ENCODE results near the gene ZIK1. TPM values are rescaled to one million over a fixed set of nuclear protein-coding genes. Genes with fewer than 3 reads are reported as not detected.

Gene ZIK1
- 6.9 and 7.8 TPM in 2 replicates for total RNA-seq (2014; rRNA removed; shearing (Covaris generic))

GRCh38 chr19:57583521-57584416, at the start of gene ZIK1:
Gene ZIK1 (plus strand): TSS chr19:57584145. CDS start chr19:57584357, 212 bp downstream.
- peak; percentile 87 for DNase-seq (ENCODE audit: low spot score)

GRCh38 chr19:57537953-57538547, 45.9 kb upstream of the ZIK1 start:
- DNase-seq (ENCODE audit: low spot score), result no peak

DNA sequence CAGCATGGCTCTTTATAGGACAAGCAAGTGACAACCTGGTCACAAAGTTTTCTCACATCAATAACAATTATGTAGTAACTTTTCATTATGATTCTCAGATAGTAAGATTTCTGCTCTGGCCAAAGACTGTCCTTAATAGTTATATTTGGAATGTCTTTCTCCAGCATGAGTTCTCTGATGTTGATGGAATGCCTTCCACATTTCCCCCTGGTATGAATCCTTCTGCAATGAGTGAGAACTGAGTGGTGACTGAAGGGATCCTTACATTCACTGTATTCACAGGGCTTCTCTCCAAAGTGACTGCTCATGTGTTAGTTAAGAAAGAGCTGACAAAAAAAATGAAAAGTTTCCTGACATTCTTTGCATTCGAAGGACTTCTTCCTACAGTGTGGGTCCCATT, 37.4 kb upstream of the ZIK1 start:
- no peak for DNase-seq (ENCODE audit: low spot score)

- DNase-seq (ENCODE audit: low spot score), result no peak
Observed at GRCh38 chr19:57552432-57552831, 31.5 kb upstream of the ZIK1 start.

GRCh38 chr19:57557659-57558058, 26.3 kb upstream of the ZIK1 start:
- no peak for DNase-seq (ENCODE audit: low spot score)

DNA sequence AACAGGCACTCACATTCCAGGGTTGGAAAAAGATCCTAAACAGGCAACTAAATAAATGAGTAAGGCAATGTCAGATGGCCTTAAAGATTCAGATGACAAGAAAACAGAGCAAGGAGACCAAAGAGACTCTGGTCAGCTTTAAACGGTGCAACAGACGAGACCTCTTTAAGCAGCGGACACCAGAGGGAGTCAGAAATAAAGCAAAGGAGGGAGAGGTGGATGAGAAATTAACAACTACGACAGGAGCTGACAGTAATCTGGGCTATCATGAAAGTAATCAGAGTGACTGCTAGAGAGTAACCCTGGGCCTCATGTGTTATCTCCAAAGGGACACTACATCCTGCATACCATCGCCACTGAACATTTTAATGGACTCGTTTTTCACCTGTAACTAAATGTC, 25.4 kb upstream of the ZIK1 start:
- DNase-seq (ENCODE audit: low spot score), result no peak

DNA sequence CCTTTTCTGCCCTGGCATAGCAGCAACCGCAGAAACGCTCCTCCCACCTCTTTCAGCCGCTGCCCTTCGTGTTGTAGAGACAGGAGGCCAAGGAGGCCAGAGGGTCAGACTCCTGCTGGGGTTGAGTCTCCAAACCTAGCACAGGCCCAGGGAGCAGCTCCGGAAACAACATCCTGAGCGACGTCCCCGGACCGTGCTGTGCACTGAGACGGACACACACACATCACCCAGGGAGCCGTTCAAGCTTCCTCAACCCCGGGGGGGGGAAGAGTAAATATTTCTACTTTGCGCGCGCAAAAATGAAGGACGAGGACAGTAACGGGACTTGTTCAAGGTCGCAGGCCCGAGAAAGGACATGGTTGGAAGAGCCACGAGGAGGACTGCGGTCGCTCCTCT, 24.9 kb upstream of the ZIK1 start:
- no peak for DNase-seq (ENCODE audit: low spot score)

GRCh38 chr19:57559404-57560025, 24.4 kb upstream of the ZIK1 start, which contains the start of gene ZNF550:
Gene ZNF550 (minus strand): TSS chr19:57559863. CDS start chr19:57559682, 181 bp downstream.
- peak; percentile 85 for DNase-seq (ENCODE audit: low spot score)

DNA sequence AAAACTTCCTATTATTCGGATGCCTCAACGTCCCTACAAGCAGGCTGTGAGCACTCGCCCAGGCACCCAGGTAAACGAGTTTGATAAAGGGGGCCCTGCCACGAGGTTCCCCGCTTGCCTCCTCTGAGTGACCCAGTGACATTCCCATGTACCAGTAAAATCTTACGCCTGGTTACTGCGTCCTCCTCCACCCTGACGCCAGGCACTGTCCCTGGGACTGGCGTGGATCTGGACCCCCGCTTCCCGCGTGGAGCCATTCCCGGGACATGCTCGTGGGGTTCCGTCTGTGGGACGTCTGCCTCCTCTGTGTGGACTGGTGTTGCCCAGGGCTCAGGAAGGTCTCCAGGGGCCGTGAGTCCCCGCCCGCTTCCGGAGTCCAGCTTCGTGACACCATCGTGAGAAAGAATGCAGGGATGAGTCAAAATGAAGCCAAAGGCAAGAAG, 23.9 kb upstream of the ZIK1 start:
- DNase-seq (ENCODE audit: low spot score), result no peak

- DNase-seq (ENCODE audit: low spot score), result no peak
Observed at GRCh38 chr19:57563547-57563946, 20.4 kb upstream of the ZIK1 start.

- DNase-seq (ENCODE audit: low spot score), result peak; percentile 36
Observed at GRCh38 chr19:57566396-57567265, 17.3 kb upstream of the ZIK1 start.

GRCh38 chr19:57570707-57571106, 13.2 kb upstream of the ZIK1 start:
- DNase-seq (ENCODE audit: low spot score), result no peak

DNA sequence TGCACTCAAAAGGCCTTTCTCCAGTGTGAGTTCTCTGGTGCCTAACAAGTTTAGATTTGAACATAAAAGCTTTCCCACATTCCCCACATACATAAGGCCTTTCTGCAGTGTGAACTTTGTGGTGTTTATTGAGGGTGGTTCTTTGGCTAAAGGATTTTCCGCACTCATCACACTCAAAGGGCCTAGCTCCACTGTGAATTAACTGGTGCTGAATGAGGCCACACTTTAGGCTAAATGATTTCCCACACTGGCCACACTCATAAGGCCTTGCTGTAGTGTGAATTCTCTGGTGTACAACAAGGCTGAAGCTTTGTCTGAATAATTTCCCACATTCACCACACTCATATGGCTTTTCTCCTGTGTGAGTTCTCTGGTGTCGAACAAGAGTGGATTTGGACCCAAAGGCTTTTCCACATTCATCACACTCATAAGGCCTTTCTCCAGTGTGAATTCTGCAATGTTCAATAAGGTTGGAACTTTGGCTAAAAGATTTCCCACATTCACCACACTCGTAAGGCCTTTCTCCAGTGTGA, 11.5 kb upstream of the ZIK1 start:
- no peak for DNase-seq (ENCODE audit: low spot score)

GRCh38 chr19:57576661-57577060, 7.3 kb upstream of the ZIK1 start:
- DNase-seq (ENCODE audit: low spot score), result no peak

DNA sequence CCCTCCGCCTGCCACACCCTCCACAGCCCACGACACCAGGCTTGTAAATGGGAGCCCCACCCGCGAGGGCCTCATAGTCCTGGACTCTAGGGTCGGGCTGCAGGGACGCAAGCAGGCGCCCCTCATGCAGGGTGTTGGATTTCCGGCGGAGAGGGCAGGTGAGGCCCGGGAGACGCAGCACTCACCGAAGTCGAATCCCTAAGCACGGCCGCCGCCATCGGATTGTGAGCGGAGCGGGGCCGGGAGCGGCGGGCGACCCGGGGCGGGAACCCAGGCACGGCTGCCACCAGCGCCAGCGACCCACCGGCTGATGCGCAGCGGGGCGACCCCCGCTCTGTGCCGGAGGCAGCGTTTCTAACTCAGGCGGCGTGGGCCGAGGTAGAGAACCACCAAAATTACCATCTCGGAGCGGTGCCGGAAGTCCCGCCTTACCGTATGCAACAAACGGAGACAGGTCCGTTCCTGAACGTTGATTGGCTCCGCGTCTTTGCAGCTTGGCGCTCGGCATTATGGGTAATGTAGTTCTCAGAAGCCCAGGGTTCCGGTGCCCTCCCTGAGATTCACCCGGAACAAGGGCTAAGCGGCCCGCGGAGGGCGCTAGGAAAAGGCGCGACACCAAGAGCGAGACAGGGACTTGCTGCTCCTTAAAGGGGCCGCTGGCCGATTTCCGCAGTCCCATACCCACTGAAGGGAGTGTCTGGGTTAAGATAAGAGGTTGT, 5.3 kb upstream of the ZIK1 start, which contains the start of gene ZNF416:
TSS of gene ZNF416 (minus strand) at position 425 of the 719 bp plus-strand sequence. CDS start at position 218, 207 bp downstream.
- DNase-seq (ENCODE audit: low spot score), result peak; percentile 99

- no peak for DNase-seq (ENCODE audit: low spot score)
Observed at GRCh38 chr19:57583104-57583520, 833 bp upstream of the ZIK1 start.

GRCh38 chr19:57587529-57587928, 3.6 kb downstream of the ZIK1 start:
- DNase-seq (ENCODE audit: low spot score), result no peak

- no peak for DNase-seq (ENCODE audit: low spot score)
Observed at GRCh38 chr19:57599377-57599760, 15.4 kb downstream of the ZIK1 start.

GRCh38 chr19:57599761-57600383, 15.9 kb downstream of the ZIK1 start, which contains the start of gene ZNF530:
Gene ZNF530 (plus strand): TSS chr19:57599885. CDS start chr19:57604346, 4,461 bp downstream.
- peak; percentile 91 for DNase-seq (ENCODE audit: low spot score)

- DNase-seq (ENCODE audit: low spot score), result no peak
Observed at GRCh38 chr19:57606931-57607330, 23.0 kb downstream of the ZIK1 start.
